GM19023 (cell line): ENCODE results near the gene ADD1.

Source experiments
- ATAC-seq: cut with Tn5 transposase; IDR thresholded peaks from one replicate; pipeline ENCODE4 v1.9.1; 2021; ENCODE audit warnings: mild to moderate bottlenecking, moderate library complexity; ENCODE audit not compliant: unreplicated experiment

The ADD1 gene

DNA sequence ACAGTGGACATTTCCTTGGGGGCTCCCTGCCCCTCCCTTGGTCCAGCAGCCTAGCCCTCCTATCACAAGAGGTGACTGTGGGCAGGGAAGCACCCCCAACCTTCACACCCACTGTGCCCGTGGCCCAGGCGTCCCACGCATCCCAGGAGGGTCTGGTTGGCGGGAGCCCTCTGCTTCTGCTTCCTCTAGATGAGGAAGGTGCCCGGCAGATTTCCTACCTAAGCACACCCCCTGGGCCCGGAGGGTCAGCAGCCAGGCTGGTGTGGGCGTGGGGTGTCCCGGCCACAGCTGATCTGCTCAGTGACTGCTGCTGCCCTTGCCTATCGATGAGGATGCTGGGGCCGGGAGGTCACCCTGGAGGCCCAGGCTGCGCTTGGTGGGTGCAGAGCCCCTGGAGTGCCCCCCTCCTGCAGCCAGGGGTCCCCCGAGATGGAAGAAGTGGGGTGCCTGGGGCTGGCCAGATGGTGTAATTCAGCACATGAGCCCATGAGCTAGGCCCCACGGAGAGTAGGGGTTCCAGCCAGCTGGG, 38.6 kb upstream of the ADD1 start:
- no peak for ATAC-seq

DNA sequence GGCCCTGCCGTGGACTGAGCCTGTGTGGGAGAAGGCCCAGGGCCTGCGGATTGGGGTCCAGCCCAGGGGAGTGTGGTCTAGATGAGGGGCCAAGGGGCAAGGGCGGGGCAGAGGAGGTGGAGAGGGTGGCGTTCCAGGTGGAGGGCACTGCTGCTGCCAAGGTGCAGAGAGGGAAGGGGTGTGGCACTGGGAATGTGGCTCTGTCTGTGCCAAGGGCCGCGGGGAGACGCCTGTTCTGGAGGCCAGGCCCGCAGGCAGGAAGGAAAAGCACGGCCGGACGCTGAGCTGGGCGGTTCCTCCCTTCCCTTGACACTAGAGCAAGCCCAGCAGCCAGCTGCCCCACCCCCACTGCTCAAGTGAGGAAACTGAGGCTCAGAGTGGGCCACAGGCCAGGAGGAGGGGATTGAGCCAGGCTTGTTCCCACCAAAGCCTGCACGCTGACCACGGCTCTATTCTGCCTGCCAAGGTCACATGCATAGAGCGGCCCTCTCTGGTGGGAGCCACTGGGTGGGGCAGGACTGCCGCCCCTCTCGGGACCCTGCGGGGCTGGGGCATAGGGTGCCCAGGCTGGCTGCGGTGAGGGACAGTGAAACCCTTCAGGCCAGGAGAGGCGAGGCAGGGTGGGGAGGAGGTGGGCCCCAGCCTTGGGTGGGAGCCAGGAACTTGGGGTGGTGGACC, 37.8 kb upstream of the ADD1 start:
- ATAC-seq: no peak

DNA sequence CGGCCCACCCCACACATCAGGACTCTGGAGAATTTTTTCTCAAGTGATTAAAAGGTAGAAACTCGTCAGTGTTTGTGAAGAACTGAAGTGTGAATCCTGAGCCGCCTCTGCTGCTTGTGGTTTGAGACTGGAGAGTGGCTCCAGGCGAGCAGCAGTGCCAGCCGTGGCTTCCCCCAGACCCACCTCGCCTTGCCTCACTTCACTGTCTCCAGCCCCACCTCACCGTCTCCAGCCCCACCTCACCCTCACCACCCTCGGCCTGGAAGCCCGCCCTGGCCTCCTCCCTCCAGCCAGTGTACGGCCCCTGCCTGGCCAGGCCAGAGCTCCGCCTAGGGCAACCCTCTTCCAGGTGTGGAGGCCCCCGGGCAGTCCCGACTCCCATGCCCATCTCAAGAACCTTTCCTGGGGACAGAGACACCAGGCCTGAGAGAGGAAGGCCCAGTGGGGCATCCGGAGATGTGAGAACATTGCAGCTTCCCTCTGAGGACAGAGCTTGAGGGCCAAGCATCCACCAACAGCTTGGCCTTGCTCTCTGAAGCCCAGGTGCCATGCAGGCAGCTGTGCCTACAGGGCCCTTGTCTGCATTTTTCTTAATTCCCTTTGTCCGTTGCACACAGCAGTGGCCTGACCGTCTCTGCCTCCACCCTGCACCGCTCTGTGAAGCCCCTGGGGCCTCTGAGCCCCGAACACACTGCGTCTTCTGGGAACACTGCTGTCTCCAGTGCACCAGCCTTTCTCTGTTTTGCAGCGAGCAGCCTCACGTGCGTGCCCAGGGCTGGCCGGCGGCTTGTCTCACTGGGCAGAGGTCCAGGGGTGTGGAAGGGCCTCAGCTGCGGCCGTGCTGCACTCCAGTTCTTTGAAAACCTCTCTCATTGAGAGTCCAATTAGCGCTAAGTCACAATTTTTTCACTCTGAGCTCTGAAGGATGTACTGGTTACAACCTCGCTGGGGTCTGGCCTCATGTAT, 37.0 kb upstream of the ADD1 start:
- ATAC-seq: no peak

DNA sequence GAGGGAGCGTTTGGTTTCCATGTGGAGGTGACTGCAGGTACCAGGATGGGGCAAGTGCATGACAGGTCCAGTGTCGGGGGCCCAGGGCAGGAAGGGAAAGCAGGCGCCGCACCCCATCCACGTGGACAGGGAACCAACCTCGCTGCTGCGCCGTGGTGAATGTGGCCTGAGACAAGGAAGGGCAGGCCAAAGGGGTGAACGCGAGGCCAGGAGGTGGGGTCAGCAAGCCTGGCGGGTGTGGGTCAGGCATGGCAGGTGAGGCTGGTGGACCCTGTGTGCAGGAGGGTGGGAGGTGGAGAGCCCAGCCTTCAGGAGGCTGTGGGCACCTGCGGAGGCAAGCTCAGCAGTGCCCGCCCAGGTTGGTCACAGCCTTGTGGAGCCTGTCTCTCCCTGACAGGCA, 36.1 kb upstream of the ADD1 start:
- ATAC-seq: no peak

DNA sequence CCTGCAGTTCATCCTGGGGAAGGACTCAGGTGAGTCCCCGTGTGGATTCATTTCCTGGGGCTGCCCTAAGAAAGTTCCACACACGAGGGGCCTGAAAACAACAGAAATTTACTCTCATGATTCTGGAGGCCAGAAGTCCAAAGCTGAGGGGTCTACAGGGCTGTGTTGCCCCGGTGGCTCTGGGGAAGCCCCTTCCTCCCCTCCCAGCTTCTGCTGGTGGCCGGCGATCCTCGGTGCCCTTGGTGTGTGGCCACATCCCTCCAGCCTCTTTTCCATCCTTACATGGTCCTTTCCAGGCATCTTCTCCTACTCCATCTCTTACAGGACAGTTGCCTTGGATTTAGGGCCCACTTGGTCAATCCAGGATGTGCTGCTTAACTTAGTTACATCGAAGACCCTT, 35.6 kb upstream of the ADD1 start:
- no peak for ATAC-seq

DNA sequence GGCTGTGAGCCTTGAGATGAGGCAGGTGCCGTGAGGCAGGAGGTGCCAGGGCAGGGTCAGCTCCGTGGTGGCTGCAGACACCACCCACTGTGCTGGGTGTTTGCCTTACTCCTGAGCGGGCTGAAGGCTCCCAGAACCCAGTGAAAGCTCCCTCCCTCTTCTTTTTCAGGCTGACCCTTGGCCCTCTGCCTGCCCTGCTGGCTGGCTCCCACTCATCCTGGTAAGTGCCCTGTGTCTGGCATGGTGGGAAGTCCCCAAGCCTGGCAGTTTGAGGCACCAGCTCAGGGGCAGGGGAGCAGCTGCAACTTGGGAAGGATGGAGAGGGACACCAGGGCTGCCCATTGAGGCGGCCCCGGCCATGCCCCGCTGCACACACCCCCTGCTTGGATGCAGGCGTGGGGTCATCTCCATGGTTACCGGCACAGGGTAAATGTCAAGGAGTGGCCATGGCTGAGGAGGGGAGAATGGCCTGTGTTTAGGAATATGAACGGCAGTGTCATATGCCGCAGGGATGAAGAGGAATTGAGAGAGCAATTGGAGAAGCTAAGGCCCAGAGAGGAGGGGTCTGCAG, 33.9 kb upstream of the ADD1 start:
- ATAC-seq: no peak

DNA sequence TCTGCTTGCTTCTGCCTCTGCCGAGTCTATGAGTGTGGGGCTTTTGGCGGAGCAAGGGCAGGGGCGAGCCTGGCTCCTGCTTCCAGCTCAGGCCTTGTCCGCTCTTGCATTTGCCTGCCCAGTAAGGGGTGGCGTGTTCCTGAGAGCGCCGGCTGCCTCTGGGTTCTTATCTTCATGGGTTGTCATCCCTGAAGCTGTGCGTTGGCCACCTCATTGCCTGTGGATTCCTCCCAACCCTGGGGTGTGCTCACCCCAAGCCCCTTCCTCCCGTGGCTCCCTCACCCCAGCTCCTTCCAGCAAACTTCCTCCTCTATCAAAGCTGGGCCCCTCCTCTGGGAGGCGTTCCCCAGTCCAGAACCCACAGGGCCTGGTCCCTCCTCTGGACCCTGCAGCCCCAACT, 33.3 kb upstream of the ADD1 start:
- ATAC-seq: no peak

DNA sequence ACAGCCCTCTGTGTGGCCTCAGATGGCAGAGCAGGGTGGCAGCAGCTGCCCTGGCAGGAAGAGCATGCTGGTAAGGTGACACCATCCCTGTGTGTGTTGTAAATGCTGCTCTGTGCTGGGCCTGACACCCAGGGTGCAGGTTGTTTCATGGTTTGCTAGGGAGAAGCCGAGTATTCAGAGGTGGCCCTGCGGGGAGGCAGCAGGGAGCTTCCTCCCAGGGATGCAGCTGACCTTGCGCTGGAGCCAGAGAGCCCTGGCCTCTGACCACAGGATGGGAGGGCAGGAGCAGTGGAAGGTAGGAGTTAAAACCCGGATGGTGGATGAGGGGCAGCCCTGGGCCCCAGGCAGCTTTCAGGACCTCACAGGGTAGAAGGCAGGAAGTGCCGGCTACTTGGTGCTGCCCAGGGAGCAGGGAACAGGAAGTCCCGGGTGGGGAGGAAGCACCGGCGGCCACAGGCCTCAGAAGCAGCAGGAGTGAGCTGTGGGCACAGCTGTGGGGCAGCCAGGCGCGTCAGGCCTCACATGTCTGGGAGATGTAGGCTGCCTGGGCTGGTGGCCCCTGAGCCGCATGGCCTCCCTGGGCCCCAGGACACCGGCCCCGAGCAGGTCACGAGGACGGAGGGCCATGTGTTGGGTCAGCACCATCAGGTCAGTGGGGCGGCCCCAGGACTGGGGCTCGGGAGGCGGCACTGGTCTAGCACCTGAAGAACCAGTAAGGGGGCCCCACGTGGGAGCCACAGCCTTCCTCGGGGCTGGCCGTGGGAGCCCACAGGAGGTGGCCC, 31.6 kb upstream of the ADD1 start:
- ATAC-seq: peak; percentile 69

DNA sequence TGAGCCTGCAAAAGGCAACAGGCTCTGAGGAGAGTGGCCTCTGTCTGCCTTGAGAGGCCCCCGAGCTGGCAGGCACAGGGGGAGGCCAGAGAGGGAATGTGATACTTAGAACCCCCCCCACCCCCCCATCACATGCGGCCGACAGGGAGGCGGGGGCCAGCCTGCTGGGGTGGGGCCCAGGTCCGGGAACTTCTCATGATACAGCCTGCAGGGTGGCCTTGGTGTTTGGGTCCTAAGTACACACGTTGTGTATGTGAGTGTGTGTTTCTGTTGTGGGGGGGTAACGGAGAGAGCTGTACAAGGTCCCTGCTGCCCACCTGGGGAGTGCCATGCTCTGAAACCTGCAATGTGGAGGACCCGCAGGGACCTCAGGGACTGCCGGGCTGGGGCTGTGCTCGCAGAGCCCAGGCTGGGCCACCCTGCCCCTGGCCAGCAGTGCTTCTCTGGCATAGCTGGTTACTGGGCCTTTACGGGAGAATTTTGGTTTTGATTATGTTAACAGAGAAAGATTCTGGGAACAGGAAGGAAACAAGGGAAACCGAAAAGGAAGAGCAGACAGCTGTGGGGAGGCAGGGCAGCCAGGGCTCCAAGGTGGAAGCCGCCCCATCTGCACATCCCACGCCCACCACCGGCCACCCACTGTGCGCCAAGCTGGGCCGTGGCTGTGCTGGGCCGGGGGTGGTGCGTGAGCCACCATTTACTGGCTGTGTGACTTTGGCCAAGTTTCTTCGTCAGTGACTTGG, 30.9 kb upstream of the ADD1 start:
- ATAC-seq: peak; percentile 7

DNA sequence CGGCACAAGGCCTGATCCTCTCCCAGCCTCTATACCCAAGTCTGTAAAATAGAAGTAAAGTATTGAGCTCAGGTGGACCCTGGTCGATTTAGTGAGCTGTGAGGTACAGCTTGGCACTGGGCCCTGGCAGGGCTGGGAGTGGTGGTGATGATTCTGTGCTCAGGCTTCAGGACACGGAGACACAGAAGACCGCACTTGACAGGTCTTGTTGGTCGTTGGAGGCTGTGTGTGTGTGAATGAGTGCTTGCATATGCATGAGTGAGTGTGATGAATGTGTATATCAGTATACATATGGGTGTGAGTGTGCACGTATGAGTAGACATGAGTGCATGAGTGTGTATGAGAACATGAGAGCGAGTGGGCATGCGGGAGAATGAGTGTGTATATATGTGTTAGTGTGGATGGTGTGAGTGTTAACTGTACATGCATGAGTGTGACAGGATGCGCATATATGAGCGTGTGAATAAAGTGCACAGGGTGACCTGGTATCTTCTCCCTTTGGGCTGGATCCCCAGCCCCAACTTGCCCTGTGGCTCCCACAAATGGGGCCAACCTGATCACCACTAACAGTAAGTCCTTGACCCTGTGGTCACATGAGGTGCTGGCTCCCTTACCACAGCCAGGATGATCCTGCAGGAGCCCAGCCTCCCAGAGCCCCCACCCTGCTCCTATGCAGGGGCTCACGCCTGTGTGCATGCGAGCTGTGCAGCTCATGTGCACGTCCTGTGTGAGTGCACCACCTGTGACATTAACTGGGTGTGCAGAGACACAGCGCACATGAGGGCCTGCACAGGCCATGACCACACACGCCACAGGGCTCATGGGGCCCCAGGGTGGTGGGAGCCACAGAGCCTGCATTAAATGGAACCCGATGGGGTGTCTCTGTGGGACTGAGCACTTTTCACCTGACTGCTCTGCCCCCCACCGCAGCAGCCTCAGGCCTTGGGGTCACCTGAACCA, 29.9 kb upstream of the ADD1 start:
- no peak for ATAC-seq

DNA sequence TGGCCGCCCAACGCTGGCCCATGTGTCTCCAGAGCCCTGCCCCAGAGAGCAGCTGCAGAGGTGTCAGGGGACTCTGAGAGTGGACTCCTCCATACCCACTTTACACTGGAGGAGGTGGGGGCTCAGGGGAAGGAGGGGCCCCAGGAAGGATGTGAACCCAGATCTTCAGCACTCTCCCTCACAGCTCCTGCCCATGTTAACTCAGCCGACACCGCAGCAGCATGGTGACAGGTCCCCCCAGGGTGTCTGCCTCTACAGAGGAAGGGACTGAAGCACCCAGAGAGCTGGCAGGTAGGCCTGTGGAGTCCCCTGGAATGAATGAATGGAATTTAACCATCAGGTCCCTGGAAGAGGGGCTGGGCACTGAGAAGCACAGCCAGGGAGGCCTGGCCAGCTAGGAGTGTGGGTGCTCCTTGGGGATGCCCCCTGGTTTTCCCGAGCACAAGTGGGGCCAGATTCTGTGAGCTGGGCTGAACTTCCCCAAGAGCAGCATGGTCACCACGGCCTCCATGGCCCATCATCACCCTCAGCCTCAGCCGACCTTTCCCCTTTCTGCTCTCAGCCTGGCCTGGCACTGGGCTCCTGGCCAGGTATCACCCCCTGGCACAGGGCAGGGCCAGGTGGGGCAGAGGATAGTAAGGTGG, 28.9 kb upstream of the ADD1 start:
- ATAC-seq: no peak

DNA sequence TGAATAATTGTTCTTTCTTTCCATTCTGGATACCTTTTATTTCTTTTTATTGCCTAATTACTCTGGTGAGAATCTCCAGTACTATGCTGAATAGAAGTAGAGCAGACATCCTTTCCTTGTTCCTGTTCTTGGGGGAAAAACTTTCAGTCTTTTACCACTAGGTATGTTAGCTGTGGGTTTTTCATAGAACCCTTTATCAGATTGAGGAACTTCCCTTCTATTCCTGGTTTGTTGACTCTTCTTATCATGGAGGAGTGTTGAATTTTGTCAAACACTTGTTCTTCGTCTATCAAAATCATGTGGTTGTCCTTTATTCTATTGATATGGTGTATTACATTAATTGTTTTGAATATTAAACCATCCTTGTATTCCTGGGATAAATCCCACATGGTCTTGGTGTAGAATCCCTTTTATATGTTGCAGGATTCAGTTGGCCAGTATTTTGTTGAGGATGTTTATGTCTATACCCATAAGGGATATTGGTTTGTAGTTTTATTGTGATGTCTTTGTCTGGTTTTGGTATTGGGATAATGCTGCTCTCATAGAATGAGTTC, 27.2 kb upstream of the ADD1 start:
- ATAC-seq: no peak

DNA sequence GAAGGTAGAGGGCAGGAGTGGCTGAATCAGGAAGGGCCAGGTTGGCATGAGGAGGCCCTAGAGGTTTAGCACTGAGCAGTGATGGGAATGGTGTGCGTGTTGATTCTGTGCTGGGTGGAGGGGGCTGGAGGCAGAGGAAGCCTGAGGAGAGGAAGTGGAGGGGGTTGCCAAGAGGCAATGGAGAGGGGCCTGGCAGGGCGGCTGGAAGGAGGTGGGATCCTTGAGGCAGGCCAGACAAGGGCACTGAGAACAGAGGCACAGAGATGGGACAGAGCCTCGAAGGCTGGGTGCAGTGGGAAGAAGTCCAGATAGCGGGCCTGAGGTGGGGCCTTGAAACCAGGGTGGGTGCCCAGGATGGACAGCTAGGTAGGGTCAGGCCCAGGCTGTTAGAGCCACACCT, 26.5 kb upstream of the ADD1 start:
- no peak for ATAC-seq

DNA sequence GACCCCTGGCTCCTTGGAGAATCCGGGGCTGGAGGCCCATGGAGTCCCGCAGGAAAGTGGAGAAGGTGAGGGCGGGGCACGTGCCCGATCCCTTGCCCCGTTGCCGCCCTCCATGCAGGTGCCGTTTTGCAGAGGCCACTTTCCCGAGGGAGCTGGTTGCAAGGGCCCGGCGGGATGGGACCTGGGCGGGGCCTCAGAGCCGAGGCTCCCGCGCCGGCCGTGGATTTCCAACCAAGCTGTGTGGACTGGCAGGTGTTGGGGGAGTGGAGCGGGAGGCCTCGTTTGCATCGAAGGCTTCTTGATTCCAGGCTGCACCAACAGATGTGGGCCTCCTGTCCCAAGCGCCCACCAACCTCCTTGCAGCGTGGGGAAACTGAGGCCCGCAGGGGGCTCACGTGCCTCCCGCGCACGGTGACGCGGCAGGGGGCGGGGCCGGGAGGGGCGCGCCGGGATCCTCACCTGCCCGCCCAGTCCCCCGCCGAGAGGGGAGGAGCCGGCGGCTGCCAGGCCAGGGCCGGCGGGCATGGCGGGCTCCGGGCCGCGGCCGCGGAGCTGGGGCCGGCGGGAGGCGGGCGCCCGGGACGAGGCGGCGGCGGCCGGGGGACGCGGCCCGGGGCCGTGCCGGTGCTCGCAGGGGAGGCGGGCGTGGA, 25.8 kb upstream of the ADD1 start:
- ATAC-seq: no peak

DNA sequence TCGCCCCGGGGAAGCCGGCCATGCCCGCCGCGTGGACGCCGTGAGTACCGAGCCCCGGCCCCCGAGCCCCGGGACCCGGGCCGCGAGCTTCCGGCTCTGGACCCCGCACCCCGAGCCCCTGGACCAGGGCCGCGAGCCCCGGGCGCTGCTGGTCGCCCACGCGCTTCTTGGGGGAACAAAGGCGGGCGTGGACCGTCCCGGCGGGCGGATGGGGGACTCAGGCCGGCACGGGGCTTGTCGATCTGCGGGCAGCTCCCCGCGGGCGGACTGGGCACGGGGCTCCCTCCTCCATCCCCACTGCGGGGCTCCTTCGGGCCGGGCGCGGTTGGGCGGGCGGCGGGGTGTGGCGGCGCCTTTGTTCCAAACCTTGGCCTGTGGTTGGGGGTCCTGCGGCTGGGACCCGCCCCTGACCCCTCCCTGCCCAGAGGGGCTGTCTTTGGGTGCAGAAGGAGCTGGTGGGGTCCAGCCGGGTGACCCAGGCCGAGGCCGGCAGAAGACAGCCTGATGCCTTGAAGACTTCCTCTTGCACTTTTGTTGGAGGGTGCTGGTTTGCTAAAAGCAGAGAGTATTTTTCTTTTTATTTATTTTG, 25.2 kb upstream of the ADD1 start:
- ATAC-seq: no peak

DNA sequence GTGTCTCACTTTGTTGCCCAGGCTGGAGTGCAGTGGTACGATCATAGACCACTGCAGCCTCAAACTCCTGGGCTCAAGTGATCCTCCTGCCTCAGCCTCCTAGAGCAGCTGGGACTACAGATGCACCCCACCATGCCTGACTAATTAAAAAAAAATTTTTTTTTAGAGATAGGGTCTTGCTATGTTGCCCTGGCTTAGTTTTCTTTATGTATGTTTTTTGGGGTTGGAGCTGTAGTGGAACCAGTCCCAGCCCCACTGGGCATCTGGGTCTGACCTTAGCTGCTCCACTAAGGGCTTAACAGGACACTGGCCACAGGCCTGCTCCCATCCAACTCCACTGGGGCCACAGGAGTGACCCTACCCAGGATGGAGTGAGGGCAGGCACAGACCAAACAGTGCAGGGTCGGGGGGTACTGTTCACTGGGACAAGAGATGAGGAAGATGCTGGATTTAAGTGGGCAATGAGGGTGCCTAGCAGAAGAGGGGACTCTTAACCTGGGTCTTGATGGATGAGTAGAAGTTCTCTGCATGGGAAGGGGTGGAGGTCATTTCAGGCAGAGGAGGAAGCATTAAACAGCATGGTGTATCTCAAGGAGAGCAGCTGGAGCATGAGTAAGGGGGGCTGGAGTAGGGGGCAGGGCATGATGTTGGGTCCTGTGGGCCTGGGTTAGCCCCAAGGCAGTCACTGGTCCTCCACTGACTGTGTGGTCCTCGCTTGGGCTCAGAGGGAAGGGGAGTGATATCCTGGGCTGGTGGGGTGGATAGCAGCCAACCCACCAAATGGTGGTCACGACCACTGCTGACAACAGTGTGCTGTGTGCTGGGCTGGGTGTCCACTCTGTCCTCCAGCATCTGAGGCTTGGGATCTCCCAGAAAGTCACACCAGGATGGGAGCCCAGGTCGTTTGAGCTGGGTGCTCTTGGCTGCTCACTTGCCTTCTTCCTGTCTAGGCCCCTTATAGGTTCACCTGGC, 24.1 kb upstream of the ADD1 start:
- ATAC-seq: no peak
